Spleen (tissue), 7 donors: Measurements from ENCODE around the gene EZR.

Source experiments
- POLR2A ChIP-seq, 3 donors: fragments of 450-650 bp; IDR thresholded peaks; one replicate each; pipeline ENCODE4 v1.5.1; 2017; ENCODE audit warnings: antibody characterized with exemption in 3 of 3, mild to moderate bottlenecking in 1 of 3
- POLR2AphosphoS5 ChIP-seq, 3 donors: sonication (generic); formaldehyde crosslinking; IDR thresholded peaks; one replicate each; pipeline ENCODE4 v1.5.1; 2017; ENCODE audit warnings: antibody characterized with exemption in 3 of 3
- TF ChIP-seq, protein P1 (sequence below), 11 experiments: fragments of 200-600 bp in 7 of 11; fragments of 450-650 bp in 4 of 11; sonication (generic) in 4 of 11; IDR thresholded peaks in 8 of 11; conservative IDR thresholded peaks in 3 of 11; 1 replicate in 7 of 11; 2 replicates in 4 of 11; pipeline versions ENCODE4 v1.4.0 to v1.8.0; 2016 to 2021; ENCODE audit warnings: antibody characterized with exemption in 11 of 11, inconsistent platforms in 4 of 11, mild to moderate bottlenecking in 1 of 11
- donor health status: DM: no; HTN: no; CAD: no; lungs with moderate emphysema.
- donor health status: DM: no; HTN: no; CAD: no.
- donor health status: DM: no; HTN: no; CAD: no.

- TF ChIP-seq POLR2A (IDR thresholded peaks at IDR 0.05) (no peak), POLR2AphosphoS5 (IDR thresholded peaks at IDR 0.05) (no peak)
- TF ChIP-seq, protein P1, sequence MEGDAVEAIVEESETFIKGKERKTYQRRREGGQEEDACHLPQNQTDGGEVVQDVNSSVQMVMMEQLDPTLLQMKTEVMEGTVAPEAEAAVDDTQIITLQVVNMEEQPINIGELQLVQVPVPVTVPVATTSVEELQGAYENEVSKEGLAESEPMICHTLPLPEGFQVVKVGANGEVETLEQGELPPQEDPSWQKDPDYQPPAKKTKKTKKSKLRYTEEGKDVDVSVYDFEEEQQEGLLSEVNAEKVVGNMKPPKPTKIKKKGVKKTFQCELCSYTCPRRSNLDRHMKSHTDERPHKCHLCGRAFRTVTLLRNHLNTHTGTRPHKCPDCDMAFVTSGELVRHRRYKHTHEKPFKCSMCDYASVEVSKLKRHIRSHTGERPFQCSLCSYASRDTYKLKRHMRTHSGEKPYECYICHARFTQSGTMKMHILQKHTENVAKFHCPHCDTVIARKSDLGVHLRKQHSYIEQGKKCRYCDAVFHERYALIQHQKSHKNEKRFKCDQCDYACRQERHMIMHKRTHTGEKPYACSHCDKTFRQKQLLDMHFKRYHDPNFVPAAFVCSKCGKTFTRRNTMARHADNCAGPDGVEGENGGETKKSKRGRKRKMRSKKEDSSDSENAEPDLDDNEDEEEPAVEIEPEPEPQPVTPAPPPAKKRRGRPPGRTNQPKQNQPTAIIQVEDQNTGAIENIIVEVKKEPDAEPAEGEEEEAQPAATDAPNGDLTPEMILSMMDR (IDR thresholded peaks at IDR 0.05 in 8 of 11, conservative IDR thresholded peaks at IDR 0.05 in 3 of 11): no peak
Observed at GRCh38 chr6:158791274-158791855, 27.8 kb downstream of the EZR start.
